HG03469 (cell line): ENCODE measurements around the gene SBNO2.
A peak's percentile ranks its signal among the peaks of the same experiment; 100 is the strongest.
"Not testable (repeated sequence)": the region's sequence is repeated elsewhere in the genome, so short reads cannot be mapped to it uniquely, and the experiment has no call there.

Source experiments
- ATAC-seq: cut with Tn5 transposase; IDR thresholded peaks from one replicate; pipeline ENCODE4 v1.9.1; 2021; ENCODE audit warnings: mild to moderate bottlenecking, moderate library complexity, moderate number of reproducible peaks; ENCODE audit not compliant: unreplicated experiment

SBNO2 gene

GRCh38 chr19:1210227-1210538 lies 36.1 kb upstream of the SBNO2 start:
- ATAC-seq = no peak

GRCh38 chr19:1208830-1209229 lies 34.8 kb upstream of the SBNO2 start:
- ATAC-seq = not testable (repeated sequence)

- no peak for ATAC-seq
These were observed 32.9 kb upstream of the SBNO2 start for GRCh38 chr19:1206864-1207450.

GRCh38 chr19:1206150-1206863 lies 32.2 kb upstream of the SBNO2 start:
- ATAC-seq = no peak

- peak; percentile 56 for ATAC-seq
These were observed 31.3 kb upstream of the SBNO2 start, which contains the start of gene STK11 for GRCh38 chr19:1205114-1206099. STK11 (plus strand) TSS chr19:1205778; CDS start chr19:1206914, 1,136 bp downstream.

GRCh38 chr19:1200614-1201013 lies 26.5 kb upstream of the SBNO2 start:
- not testable (repeated sequence) for ATAC-seq

- ATAC-seq = no peak
These were observed 25.5 kb upstream of the SBNO2 start for GRCh38 chr19:1199531-1199930.

GRCh38 chr19:1189419-1189818 lies 15.4 kb upstream of the SBNO2 start:
- no peak for ATAC-seq

- ATAC-seq = no peak
These were observed 9.6 kb upstream of the SBNO2 start for GRCh38 chr19:1183543-1184172.

- ATAC-seq = no peak
These were observed 8.7 kb upstream of the SBNO2 start for GRCh38 chr19:1182727-1183126.

GRCh38 chr19:1182068-1182467 lies 8.0 kb upstream of the SBNO2 start:
- ATAC-seq = no peak

GRCh38 chr19:1181606-1182005 lies 7.5 kb upstream of the SBNO2 start:
- no peak for ATAC-seq

- no peak for ATAC-seq
These were observed 3.5 kb upstream of the SBNO2 start for GRCh38 chr19:1177322-1178114.

- ATAC-seq = no peak
These were observed 766 bp downstream of the SBNO2 start for GRCh38 chr19:1173159-1173844.

- no peak for ATAC-seq
These were observed 1.5 kb downstream of the SBNO2 start for GRCh38 chr19:1172353-1173158.

GRCh38 chr19:1171755-1172352 lies 2.2 kb downstream of the SBNO2 start:
- no peak for ATAC-seq

GRCh38 chr19:1170938-1171754 lies 2.9 kb downstream of the SBNO2 start:
- no peak for ATAC-seq
